OCI-LY7 (cell line): ENCODE data around the gene MAL. TPM values are rescaled to one million over a fixed set of nuclear protein-coding genes. Genes with fewer than 3 reads are reported as not detected.

Experiments
- BruUV-seq: library from RNA; stranded (reverse); fragments of 400-500 nt; replicated peaks from 2 replicates; lab custom pipeline; 2021; lab: Mats Ljungman, UMichigan
- CTCF ChIA-PET: fragments of 300-600 bp; sonication (Branson Sonifier 250); formaldehyde crosslinking; loops from one replicate; lab custom pipeline; 2022; ENCODE audit warnings: antibody characterized with exemption; ENCODE audit not compliant: unreplicated experiment; lab: Charles Lee
- POLR2A ChIA-PET: fragments of 300-600 bp; sonication (Branson Sonifier 250); formaldehyde crosslinking; loops from one replicate; lab custom pipeline; 2022; ENCODE audit warnings: antibody characterized with exemption; lab: Charles Lee
- DNase-seq: peaks from one replicate; pipeline ENCODE4 v3.0.0-alpha.2; 2015; ENCODE audit warnings: low spot score
- H2AFZ ChIP-seq: fragments of 200-600 bp; sonication (generic), shearing (Covaris generic); 2 replicates; pipeline ENCODE4 v1.6.1; 2014; ENCODE audit warnings: mild to moderate bottlenecking, antibody characterized with exemption, low read length, moderate library complexity
- H3K27ac ChIP-seq: fragments of 200-600 bp; sonication (generic); 2 replicates; pipeline ENCODE4 v1.5.1; 2014; ENCODE audit warnings: mixed run types, low read depth, mild to moderate bottlenecking, moderate library complexity, low read length, inconsistent platforms; ENCODE audit not compliant: poor library complexity, severe bottlenecking
- H3K36me3 ChIP-seq: fragments of 200-600 bp; sonication (generic); 2 replicates; pipeline ENCODE4 v1.6.1; 2014; ENCODE audit warnings: mild to moderate bottlenecking, antibody characterized with exemption, low read length, moderate library complexity, mixed read lengths; ENCODE audit not compliant: insufficient read depth
- H3K4me1 ChIP-seq: fragments of 200-600 bp; sonication (generic); 2 replicates; pipeline ENCODE4 v1.5.1; 2014; ENCODE audit warnings: mild to moderate bottlenecking, low read length; ENCODE audit not compliant: insufficient read depth, poor library complexity, severe bottlenecking
- H3K4me2 ChIP-seq: fragments of 200-600 bp; sonication (generic); 2 replicates; pipeline ENCODE4 v1.6.1; 2014; ENCODE audit warnings: mild to moderate bottlenecking, low read length
- H3K4me3 ChIP-seq: fragments of 200-600 bp; sonication (generic); 2 replicates; pipeline ENCODE4 v1.5.1; 2014; ENCODE audit warnings: mild to moderate bottlenecking, low read depth, low read length; ENCODE audit not compliant: poor library complexity, severe bottlenecking
- H3K79me2 ChIP-seq: fragments of 200-600 bp; sonication (generic); 2 replicates; pipeline ENCODE4 v1.6.1; 2016; ENCODE audit warnings: low read depth, mild to moderate bottlenecking, low read length, moderate library complexity, mixed read lengths; ENCODE audit not compliant: insufficient read depth
- H3K9me2 ChIP-seq: fragments of 200-600 bp; sonication (generic); 2 replicates; pipeline ENCODE4 v1.6.1; 2016; ENCODE audit warnings: mild to moderate bottlenecking, low read length, mixed read lengths; ENCODE audit not compliant: insufficient read depth
- H3K9me3 ChIP-seq: fragments of 200-600 bp; sonication (generic); 2 replicates; pipeline ENCODE4 v1.6.1; 2014; ENCODE audit warnings: mild to moderate bottlenecking, mixed run types, low read length, mixed read lengths
- H4K20me1 ChIP-seq: fragments of 200-600 bp; sonication (generic); 2 replicates; pipeline ENCODE4 v1.6.1; 2014; ENCODE audit warnings: mild to moderate bottlenecking, antibody characterized with exemption, low read length, moderate library complexity, mixed read lengths; ENCODE audit not compliant: insufficient read depth
- CTCF ChIP-seq: fragments of 200-600 bp; sonication (generic); conservative IDR thresholded peaks from 2 replicates; pipeline ENCODE4 v1.5.1; 2014; ENCODE audit warnings: mild to moderate bottlenecking, antibody characterized with exemption, low read length, moderate library complexity, mixed read lengths
- EZH2phosphoT487 ChIP-seq: fragments of 200-600 bp; sonication (generic); IDR thresholded peaks from 2 replicates; pipeline ENCODE4 v1.6.1; 2018; ENCODE audit warnings: low read depth, borderline replicate concordance, mild to moderate bottlenecking, mixed run types, antibody characterized with exemption, low read length, moderate library complexity, mixed read lengths
- intact Hi-C: fragments of 100-400 bp; cut with micrococcal nuclease; formaldehyde crosslinking; loops from one replicate; pipeline ENCODE4 v1.10.0; 2022; ENCODE audit not compliant: unreplicated experiment
- total RNA-seq, 2 experiments: library from RNA; depleted of rRNA in 1 of 2; stranded (reverse); fragments of >200 nt in 1 of 2; shearing (Covaris generic) in 1 of 2; gene quantifications; 2 replicates each; pipeline ENCODE4 v1.2.3, GENCODE V29; 2014 to 2022

MAL gene
- total RNA-seq, 2 experiments from 2014 or later = not detected

GRCh38 chr2:95058989-95059641, 33.6 kb downstream of the MAL start:
- intact Hi-C loops = no loop called here
- H3K4me2 ChIP-seq = no peak overlapping the region
- H3K36me3 ChIP-seq = no peaks in the 10 kb centered on the region
- no TSS peak for BruUV-seq
- no peak for DNase-seq
- POLR2A ChIA-PET = interaction anchor here (0.5 kb wide), 1 partner anchor 191 kb away, joined by 3 read pairs; no protein-coding TSS in a partner anchor
- TF ChIP-seq CTCF = no peak
- no peak for TF ChIP-seq EZH2phosphoT487
- H2AFZ ChIP-seq = no peak overlapping the region
- H4K20me1 ChIP-seq = no peaks in the 10 kb centered on the region
- H3K79me2 ChIP-seq = no peaks in the 10 kb centered on the region
- no peaks in the 10 kb centered on the region for H3K4me1 ChIP-seq
- no peaks in the 10 kb centered on the region for H3K9me3 ChIP-seq
- no peaks in the 10 kb centered on the region for H3K9me2 ChIP-seq
- H3K4me3 ChIP-seq = no peak overlapping the region
- CTCF ChIA-PET = no interaction called here
- no peak overlapping the region for H3K27ac ChIP-seq

- H3K4me1 ChIP-seq = no peaks in the 10 kb centered on the region
- no peak overlapping the region for H3K27ac ChIP-seq
- no peaks in the 10 kb centered on the region for H3K79me2 ChIP-seq
- H4K20me1 ChIP-seq = no peaks in the 10 kb centered on the region
- intact Hi-C loops = no loop called here
- no peaks in the 10 kb centered on the region for H3K9me2 ChIP-seq
- H3K9me3 ChIP-seq = no peaks in the 10 kb centered on the region
- no peak overlapping the region for H2AFZ ChIP-seq
- no TSS peak for BruUV-seq
- TF ChIP-seq EZH2phosphoT487 = no peak
- TF ChIP-seq CTCF = no peak
- H3K36me3 ChIP-seq = no peaks in the 10 kb centered on the region
- no peak overlapping the region for H3K4me2 ChIP-seq
- CTCF ChIA-PET = no interaction called here
- H3K4me3 ChIP-seq = no peak overlapping the region
- POLR2A ChIA-PET = interaction anchor here (0.5 kb wide), 1 partner anchor 190 kb away, joined by 3 read pairs; no protein-coding TSS in a partner anchor
- DNase-seq = no peak
Measured at GRCh38 chr2:95059656-95060370, 34.3 kb downstream of the MAL start.
